GM18870 (cell line): Measurements from ENCODE around the gene LBR.
"Not testable (repeated sequence)": the region's sequence is repeated elsewhere in the genome, so short reads cannot be mapped to it uniquely, and the experiment has no call there.

Experiments
- ATAC-seq: cut with Tn5 transposase; IDR thresholded peaks from one replicate; pipeline ENCODE4 v1.9.1; 2021; ENCODE audit warnings: moderate library complexity; ENCODE audit not compliant: unreplicated experiment

Gene LBR

DNA sequence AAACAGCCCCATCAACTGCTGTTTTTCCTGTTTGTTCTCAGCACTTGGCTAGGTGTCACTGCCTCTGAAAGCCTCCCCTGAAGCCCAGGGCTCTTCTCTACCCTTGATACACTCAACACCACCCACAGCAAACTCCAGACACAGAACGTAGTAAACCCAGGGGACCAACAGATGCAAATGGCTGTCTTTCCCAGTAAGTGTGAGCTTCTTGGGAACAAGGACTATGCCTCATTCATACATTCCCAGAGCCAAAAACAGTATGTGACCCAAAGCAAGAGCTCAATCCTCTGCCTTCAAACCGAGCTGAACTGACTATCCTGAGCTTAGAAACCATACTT is 4.4 kb downstream of the LBR start:
- ATAC-seq, result no peak

DNA sequence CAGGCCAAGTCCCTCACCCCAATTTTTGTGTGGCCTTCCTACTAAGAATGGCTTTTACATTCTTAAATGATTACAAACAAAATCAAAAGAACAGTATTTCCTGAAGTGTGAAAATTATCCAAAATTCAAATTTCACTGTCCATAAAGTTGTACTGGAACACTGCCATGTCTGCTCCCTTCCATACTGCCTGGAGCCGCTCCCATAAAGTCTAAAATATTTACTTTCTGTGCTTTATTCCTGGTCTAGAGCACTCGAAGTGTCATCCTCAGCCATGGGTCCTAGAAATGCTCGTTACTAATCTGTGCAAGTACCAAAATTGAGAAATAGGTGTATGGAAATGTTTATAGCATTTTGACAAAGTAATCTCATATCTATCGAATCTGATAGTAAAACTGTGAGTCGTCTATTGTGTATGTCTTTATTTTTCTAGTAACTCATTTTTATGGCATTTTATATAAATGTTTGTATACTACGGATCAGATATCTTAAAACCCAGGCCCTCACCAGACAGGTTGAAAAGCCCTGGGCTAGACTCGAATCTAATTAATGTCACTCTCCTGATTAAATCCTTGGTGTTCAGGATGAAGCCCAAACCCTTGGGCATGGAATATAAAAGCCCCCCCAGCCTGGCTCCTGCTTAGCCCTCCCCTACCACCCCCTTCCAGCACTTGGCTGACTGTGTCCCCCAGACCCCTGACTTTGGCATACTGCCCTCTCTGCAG is 4.9 kb downstream of the LBR start:
- ATAC-seq, result no peak

DNA sequence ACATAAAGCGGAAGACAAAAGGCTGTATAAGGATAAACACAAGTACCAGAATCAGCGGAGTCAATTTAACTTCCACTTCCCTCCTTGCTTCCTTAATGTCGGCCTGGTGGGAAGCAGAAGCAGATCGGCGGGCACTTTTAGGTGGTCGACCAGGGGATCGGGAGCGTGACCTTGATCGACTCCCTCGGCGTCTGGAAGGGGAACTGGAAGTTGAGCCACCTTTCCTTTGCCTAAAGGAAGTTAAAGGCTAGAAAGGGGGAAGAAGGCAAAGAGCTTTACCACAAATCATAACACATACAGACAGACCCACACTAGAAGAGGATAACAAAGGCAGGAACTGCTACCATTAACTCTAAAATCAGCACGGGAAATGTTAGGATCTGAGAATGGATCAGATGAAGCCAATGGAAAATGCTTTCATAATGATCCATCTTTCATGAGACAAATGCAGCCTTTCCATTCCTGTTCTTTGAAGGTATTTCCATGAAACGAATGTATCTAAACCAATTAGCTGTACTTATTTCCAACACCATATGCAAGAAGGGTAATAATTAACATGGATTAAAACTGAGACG is 5.7 kb downstream of the LBR start:
- ATAC-seq, result no peak

DNA sequence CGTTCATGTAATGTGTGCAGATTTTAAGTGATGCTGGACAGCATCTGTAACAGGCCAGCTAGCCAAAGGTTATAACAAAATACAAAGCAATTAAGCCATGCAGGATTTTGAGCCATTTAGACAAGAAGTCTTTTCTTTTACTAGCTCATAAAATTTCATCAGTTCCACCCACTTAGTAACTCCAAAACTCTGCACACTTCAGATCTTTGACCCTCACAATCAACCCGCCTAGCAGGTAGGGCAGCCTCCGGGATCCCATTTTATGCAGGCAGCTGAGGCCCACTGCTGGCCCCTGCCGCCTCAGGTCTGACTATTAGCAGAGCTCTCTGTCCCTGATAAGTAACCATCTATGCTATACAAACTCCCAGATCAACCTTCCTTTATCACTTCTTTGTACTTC is 9.2 kb downstream of the LBR start:
- ATAC-seq, result no peak

DNA sequence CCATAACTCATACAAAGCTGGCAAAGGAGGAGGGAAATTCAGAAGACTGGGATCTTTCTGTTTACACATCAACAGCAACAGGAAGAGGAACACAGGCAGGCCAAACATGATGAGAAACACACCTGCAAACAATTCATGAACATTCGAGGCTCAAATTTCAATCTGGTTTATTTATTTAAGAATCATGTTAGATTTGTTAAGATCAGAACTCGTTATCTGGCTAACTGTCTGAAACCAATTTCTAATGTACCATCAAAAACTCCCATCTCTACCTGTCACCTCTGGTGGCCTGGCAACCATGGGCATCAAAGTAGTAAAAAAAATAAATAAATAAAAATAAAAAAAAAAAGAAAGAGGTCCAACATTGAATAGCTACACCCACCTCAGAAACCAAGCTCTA is 9.8 kb downstream of the LBR start:
- no peak for ATAC-seq

DNA sequence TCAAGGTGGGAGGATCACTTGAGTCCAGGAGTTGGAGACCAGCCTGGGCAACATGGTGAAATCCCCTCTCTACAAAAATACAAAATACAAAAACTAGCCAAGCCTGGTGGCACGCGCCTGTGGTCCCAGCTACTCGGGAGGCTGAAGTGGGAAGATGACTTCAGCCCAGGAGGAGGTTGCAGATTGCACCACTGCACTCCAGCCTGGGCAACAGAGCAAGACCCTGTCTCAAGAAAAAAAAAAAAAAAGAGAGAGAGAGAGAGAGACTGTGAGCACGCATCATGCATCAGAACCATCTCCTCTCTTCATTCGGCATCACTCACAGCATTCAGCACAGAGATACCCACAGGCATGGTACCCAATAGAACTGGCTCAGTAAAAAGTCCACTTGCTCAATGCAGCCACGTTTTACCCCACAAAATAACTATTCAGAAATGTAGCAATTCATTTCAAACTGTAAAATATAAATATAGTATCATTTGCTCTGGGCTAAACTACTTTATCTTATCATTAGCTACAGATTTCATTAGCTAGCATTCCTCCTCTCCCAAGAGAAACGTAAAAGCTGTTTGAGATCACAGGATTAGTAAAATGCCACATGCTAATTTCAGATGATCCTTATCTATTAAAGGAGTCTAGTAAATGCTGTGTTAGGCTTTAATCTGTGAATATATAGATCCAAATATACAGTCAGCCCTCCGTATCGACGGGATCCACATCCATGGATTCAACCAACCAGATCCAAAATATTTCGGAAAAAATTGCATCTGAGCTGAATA is 11.7 kb downstream of the LBR start:
- ATAC-seq, result no peak

DNA sequence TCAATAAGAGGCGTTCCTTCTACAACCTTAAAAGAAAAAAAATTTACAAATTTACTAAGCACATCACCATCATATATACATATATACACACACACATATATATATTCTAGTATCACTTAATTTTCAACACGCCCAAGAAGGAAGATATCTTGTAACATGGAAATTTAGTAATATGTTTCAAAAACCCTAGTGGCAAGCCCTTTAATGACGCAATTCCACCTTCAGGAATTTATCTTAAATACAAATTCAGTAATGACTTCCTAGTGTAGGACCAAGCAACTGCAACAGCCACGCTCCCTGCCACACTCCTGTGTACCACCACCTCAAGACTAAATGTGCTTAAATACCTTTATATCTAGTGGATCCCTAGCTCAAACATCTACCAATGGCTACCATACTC is 12.5 kb downstream of the LBR start:
- ATAC-seq, result no peak

DNA sequence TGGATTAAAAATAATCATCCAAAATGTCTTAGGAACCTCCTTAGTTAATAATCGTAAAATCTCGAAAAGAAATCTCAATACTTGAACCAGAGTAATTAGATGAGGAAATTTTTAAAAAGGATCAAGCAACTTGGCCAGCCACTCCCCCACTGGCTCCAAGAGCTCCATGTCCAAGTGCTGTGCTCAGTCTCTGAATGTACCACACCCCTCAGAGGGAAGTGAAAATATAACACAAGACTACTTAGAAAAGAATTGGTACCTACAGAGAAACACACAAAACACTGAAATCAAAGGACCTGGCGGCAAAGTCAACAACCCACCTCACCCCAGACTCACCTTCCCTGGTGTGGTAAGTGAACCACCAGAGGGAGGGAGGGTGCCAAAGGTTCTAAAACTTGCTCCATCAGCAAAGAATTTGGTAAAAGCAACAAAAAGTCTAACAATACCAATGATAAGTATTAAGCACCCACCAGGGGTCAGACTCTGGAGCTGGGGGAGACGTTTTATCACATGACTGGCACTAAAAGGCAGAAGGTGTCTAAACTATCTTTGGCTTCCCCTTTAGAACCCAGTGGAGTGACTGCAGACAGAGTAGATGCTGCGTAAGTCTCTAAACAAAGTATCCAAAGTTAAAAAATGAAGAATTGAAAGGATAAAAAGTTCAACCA is 14.0 kb downstream of the LBR start:
- no peak for ATAC-seq

DNA sequence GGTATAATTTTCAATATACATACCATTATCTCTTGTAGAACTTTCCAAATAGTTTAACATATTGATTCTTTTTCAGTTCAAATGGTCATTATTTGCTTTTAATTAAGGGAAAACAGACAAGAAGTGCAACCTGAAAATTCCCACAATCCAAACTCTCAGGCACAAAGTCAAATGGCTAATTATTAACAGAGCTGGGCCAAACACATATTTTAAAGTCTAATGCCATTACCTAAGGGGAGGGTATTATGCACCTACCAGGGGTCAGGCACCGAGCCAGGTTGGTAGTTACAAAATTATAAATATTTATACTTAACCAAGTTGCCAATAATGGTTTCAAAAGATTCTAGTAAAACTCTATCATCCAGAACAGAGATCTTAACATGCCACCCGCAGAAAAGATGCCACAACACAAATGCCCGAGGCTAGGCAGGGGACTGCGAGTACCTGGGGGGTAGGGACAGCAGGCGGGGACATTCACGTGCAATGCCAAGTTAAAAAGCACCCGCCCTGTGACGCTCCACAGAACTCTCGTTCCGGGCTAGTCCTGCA is 15.0 kb downstream of the LBR start:
- ATAC-seq, result no peak

DNA sequence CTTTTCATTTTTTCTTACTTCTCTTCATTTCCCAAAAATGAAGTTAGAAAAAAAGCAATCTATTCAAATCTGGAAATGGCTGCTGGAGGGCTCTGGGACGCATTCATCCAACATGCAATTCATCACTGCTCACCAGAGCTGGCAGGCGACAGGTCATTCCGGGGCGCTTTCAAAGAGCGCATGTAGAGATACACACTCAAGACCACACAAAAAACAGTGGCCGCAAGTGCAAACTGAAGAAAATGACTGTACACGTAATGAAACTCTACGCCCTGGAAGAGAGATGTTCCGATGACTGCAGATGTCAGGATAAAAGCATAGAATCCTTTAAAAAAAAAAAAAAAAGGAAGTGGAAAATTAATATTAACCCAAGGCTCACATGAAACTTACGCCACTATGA is 15.5 kb downstream of the LBR start:
- ATAC-seq, result no peak

DNA sequence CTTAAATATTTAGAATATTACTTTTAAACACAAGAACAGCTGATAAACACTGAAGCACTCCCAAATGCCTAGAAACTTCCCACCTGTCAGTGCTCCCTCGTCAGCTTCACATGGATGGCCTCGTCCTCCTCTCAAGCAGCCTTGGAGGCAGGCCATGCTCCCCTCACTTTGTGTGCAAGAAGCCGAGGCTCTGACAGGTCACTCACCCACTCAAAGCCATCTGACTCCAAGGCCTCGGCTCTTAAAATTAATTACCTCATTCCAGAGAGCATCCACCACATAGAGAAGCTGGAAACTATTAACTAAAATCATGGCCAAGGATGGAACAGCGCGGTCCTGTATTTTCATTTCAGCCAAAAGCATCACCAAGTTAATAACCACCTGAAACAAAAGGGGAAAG is 17.8 kb downstream of the LBR start:
- no peak for ATAC-seq

DNA sequence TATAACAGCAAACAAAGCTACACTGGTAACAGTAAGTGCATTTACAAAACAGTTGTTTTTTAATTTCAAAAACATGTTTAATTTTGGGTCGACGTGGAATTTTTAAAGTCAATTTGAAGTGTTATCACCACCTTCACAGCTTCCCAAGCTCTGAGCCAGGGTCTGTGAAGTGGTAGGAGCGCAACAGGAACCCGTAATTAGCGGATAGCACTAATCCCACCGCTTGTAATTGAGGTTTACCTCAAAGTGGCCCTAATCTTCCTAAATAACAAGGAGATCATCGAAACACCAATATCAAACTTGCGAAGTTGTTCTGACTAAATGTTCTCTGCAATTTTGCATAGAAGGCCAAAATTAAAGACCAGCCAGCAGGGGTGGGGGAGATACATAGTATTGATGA is 18.8 kb downstream of the LBR start:
- no peak for ATAC-seq

DNA sequence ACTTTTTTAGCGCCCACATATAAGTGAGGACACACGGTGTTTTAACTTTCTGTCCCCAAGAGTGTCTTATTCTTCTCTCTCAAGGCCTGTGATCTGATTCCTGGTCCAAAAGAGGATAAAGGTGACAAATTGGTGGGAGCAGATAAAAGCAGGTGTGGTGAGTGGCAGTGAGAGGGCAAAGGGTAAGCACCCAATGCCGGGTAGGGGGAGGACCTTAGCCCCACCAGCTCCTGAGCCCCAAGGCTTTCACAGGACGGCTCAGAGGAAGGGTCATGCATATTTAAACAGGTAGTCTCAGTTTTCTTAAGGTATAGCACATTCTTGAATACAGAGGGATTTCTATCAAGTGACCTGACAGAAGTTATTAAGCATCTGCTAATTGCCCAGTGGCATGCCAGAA is 19.6 kb downstream of the LBR start:
- ATAC-seq, result no peak

DNA sequence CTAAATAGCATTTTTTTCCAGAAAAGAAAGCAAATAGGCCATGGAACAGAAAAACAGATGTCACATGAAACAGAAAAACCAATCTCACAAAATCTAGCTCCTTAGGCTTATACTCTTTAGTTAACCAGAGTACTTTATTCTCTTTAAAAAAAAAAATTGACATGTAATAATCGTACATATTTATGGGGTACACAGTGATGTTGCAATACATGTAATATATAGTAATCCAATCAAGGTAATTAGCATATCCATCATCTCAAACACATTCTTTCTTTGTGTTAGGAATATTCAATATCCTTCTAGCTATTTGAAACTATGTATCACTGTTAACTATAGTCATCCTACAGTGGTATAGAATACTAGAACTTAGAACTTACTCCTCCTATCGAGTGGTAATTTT is 20.1 kb downstream of the LBR start:
- ATAC-seq, result no peak

DNA sequence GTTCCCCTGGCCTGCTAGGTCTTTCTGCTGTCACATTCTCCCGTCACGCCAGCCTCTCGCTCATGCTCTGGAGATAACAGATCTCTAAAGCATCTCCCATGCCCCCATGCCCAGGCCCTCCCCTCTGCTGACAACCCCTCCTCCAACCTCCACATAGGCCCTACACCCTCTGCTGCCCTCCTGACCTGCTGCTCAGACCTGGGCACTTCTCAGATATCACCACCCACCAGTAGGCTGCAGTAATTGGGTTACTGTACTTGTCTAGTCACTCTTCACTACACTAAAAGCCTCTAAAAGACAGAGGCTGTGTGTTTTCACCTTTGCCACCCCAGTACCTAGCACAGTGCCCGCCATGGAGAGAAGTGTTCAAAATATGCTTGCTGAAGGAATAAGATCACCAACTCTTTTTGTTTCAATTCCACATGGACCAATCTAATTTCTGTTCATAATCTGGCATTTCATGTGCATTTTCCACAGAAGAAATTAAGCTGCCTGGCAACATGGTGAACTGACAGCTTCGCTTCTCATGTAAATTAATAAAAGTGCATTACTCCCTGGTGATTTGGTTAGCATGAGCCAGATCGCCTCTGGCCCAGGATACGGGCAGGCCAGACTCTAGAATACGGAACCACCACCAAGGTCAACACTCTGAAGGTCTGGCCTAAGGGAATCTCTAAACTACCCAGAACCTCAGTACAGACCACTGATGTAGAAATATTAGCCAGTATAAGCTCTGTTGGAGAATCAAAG is 20.7 kb downstream of the LBR start:
- no peak for ATAC-seq

DNA sequence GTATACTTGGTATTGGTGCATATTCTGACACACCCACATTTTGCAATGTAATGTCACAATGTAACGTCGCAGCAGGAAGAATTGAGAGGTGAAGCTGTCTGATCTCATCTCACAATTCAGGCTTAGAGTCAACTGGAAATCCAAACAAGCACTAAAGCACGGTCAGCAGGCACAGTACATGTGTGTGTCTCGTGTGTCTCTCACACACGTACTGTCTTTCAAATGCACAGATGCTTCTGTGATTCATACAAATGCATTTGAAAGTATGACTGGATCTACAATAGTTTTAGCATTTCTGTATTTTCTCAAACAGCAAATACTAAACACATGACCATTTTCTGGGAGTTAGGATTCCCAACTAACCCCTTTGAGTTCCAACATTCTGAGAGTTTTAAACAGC is 26.9 kb downstream of the LBR start:
- no peak for ATAC-seq

DNA sequence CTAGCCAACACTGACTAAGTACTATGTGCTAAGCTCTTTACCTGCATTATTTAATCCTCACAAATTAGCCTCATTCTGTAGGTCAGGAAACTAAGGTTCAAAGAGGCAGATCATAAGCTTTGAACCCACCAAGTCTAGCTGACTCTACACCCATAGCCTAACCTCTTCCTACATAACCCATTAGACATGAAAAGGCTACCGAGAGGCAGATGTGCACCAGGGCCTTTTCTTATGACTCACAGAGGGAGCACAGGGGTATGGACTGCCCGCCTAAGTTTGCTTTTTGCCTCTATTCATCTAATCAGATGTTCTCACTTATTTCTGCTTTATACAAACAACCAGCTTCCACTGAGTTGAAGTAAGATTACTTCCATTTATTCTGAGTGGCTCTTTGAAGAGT is 31.5 kb downstream of the LBR start:
- no peak for ATAC-seq

DNA sequence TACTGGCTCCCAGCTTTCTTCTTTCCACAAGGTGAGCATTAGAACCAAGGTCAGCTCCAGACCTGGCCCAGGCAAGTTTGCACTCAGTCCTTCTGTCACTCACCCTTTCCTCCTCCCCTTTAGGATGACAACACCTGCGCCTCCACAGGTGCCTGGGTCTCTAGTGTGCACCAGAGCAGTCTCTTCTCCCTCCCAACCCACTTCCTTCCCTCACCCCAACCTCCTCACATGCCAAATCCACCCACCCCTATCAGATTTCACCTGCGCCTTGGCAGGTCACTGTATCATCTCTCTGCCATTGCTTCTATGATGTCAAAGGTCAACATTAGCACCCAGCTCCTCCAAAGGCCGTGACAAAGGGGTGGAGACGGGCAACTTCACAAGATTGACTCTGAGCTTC is 38.0 kb downstream of the LBR start:
- ATAC-seq, result no peak

DNA sequence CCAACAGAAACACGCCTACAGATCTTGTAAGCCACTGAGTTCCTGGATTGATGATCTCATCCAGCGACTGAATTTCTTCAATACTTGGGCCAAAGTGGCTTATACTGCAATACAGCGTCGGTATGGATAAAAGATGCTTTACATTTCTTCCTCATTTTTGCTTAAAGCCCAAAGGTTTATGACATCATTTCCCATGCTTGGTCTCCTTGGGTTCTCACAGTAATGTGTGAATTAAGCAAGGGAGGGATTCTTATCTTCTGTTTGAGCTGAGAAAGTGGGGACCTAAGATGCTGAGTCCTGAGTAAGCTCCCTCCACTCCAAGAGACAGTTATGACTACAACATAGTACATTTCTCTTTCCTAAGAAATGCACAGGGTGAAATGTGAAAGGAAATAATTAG is 39.5 kb downstream of the LBR start:
- ATAC-seq, result no peak

DNA sequence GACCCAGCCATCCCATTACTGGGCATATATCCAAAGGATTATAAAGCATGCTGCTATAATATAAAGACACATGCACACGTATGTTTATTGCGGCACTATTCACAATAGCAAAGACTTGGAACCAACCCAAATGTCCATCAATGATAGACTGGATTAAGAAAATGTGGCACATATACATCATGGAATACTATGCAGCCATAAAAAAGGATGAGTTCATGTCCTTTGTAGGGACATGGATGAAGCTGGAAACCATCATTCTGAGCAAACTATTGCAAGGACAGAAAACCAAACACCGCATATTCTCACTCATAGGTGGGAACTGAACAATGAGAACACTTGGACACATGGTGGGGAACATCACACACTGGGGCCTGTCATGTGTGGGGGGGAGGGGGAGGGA is 41.0 kb downstream of the LBR start:
- not testable (repeated sequence) for ATAC-seq

DNA sequence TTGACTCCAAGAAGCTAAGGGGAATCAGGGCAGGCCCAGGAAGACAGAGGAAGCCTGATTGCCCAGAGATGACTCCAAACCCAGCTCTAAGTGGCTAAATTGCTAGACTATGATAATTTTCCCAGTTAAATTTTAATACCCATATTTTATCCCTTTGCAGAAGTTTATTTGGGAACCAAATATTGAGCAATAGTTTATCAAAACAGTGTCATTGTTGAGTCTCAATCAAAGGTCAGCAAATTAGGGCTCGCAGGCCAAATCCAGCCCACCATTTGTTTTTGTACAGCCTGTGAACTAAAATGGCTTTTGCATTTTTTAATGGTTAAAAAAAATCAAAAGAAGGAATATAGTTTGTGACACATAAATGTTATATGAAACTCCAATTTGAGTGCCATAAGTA is 47.1 kb downstream of the LBR start:
- no peak for ATAC-seq
